ENCODE results near the gene HOXD3.

Gene HOXD3

DNA sequence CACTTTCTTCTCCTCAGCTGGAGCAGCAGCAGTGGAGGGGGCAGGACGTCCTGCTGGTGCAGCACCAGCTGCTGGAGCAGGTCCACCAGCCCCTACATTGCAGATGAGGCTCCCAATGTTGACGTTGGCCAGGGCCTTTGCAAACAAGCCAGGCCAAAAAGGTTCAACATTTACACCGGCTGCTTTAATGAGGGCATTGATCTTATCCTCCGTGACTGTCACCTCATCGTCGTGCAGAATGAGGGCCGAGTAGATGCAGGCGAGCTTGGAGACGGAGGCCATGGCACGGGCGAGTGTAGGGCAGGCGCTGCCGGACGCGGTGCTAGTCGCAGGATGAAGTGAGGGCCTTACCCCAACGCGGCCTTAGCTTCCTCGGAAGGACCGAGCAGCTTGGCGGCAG lies 43.9 kb downstream of the HOXD3 start:
- in situ Hi-C loops (cut with MboI; ENCODE audit: low sequenced_read_pairs), result no loop called here

DNA sequence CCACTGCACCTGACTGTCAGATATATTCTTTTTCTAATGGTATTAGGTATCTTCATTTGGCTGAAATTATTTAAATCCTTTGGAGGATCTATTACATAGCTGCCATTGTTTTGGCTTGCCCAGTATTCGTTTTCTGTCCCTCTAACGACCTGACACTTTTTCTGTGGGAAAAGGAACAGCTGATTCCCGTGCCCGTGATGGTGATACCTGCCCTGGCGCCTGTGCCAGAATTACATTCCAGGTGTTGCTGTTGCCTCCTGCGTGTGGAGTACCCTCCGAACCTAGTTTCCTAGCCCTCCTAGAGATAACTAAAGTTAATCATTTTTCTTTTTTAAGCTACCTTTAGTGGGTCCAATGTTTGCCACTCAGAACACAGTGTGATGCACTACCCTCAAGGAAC lies 45.4 kb downstream of the HOXD3 start:
- in situ Hi-C loops (cut with MboI; ENCODE audit: low sequenced_read_pairs), result no loop called here

GRCh38 chr2:176205126-176205525 lies 48.0 kb downstream of the HOXD3 start:
- in situ Hi-C loops (cut with MboI; ENCODE audit: low sequenced_read_pairs), result no loop called here

GRCh38 chr2:176206136-176206535 lies 49.0 kb downstream of the HOXD3 start:
- in situ Hi-C loops (cut with MboI; ENCODE audit: low sequenced_read_pairs), result no loop called here

GRCh38 chr2:176206682-176207081 lies 49.6 kb downstream of the HOXD3 start:
- in situ Hi-C loops (cut with MboI; ENCODE audit: low sequenced_read_pairs), result no loop called here

- in situ Hi-C loops (cut with MboI; ENCODE audit: low sequenced_read_pairs), result no loop called here
These were observed 54.0 kb downstream of the HOXD3 start for GRCh38 chr2:176211110-176211509.

- in situ Hi-C loops (cut with MboI; ENCODE audit: low sequenced_read_pairs), result no loop called here
These were observed 55.2 kb downstream of the HOXD3 start for GRCh38 chr2:176212276-176212675.

- in situ Hi-C loops (cut with MboI; ENCODE audit: low sequenced_read_pairs), result no loop called here
These were observed 56.3 kb downstream of the HOXD3 start for GRCh38 chr2:176213406-176213805.
